DMS 273 (cell line): ENCODE data around the gene TXNDC2.
A peak's percentile ranks its signal among the peaks of the same experiment; 100 is the strongest.

Experiments used
- DNase-seq: peaks from one replicate; lab custom pipeline; 2025; ENCODE audit not compliant: unreplicated experiment; lab: John Stamatoyannopoulos, UW

Gene TXNDC2

DNA sequence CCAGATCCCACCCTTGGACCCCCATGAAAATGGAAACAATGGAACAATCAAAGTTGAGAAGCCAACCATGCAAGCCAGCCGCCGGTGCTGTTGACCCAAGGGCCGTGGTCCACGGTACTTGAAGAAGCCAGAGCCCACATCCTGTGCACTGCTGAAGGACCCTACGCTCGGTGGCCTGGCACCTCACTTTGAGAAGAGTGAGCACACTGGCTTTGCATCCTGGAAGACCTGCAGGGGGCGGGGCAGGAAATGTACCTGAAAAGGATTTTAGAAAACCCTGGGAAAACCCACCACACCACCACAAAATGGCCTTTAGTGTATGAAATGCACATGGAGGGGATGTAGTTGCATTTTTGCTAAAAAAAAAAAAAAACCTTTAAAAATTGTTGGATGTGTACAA, 26.5 kb upstream of the TXNDC2 start:
- DNase-seq = no peak

DNA sequence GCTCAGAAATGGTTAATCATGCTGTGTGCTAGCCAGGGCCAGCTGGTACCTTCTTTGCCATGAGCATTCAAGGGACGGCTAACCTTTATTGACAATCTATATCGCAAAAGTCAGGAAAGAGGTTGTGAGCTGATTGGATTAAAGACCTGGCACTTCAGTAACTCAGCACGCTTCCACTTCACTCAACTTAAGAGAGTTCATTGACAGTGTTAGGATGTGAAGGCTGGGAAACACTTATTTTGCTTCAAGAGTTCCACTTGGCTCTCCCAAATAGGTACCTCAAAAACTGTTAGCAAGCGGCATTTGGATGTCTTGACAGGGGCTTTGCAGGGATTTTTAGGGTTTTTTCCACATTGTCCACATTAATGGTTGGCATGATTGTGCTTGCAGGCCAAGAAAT, 25.1 kb upstream of the TXNDC2 start:
- no peak for DNase-seq

DNA sequence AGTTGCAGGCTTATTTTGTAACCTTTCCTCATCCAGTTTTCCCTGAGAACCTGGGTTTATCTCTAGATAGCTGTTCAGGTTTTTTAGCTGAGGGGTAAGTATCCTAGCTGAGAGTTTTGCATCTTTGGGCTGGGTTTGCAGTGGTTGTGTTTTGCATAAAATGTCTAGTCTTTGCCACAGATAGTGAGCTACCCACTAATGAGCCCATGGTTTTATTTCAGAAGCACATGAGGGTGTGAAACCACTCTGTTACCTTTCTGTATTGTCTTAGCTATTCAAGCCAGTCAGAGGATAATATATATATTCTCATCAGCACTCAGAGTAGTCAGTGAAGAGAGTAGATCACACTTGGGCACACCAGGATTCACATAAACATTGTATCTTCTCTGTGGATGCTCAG, 24.6 kb upstream of the TXNDC2 start:
- DNase-seq = no peak

DNA sequence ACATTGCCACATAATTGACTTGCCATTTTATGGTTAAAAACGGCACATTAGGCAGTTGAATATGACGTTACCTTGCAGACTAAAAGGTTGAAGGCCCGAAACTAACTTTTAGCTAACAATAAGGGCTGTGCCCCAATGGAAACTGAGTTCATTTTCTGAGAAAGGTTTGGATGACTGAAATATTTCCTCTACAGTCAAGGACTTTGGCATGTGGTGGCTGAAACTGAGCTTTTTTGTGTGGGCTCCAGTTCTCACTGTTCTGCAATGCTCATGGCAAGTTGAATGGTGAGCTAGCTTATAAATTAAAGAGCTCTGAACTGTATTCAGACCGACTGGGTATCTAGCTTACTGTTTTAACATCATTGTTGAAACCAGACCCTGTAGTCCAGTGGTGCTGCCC, 23.8 kb upstream of the TXNDC2 start:
- DNase-seq = no peak

DNA sequence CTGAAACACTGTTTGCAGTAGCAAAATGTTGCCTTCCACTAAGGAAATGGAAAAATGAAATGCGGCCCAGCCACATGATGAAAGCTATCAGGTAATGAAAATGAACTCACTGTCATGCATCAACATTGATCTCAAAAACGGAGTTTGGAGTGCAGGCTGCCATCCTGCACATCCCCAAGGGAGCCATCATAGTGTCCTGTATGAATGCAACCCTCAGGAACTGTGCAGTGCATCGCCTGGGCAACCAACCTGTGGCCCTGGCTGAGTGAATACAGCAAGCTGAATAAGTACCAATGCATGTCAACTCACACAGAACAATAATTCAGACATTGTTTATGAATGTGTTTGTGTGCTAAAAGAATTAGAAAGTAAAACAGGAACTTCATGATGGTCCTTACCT, 23.1 kb upstream of the TXNDC2 start:
- DNase-seq = no peak

DNA sequence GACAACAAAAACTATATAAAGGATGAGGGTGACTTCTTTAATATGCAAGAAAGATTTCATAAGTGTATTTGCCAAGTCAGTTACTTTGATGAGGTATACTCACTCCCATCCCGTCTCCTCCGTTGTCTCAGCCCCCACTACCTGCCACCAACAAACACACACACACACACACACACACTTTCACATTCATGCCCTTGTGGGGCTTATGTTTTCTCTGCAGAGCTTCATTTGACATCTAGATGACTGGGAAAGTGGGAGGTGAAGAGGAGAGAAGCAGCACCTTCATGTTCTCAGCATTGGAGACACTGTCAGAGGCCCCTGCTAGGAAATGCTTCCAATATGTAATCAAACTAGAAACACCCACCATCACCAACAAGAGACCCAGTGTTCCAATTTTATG, 22.5 kb upstream of the TXNDC2 start:
- no peak for DNase-seq

DNA sequence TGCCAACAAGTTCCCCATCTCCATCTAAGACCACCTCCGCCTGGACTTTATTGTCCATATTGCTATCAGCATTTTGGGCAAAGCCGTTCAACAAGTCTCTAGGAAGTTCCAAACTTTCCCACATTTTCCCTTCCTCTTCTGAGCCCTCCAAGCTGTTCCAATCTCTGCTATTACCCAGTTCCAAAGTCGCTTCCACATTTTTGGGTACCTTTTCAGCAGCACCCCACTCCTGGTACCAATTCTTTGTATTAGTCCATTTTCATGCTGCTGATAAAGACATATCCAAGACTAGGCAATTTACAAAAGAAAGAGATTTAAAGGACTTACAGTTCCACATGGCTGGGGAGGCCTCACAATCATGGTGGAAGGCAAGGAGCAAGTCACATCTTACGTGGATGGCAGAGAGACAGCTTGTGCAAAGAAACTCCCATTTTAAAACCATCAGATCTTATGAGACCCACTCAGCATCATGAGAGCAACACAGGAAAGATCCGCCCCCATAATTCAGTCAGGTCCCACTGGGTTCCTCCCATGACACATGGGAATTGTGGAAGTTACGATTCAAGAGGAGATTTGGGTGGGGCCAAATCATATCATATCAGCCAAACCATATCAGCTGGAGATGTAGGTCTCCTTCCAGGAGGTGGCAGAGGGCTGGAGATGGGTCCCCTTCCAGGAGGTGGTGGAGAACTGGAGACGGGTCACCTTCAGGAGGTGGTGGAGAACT, 19.8 kb upstream of the TXNDC2 start:
- DNase-seq = no peak

DNA sequence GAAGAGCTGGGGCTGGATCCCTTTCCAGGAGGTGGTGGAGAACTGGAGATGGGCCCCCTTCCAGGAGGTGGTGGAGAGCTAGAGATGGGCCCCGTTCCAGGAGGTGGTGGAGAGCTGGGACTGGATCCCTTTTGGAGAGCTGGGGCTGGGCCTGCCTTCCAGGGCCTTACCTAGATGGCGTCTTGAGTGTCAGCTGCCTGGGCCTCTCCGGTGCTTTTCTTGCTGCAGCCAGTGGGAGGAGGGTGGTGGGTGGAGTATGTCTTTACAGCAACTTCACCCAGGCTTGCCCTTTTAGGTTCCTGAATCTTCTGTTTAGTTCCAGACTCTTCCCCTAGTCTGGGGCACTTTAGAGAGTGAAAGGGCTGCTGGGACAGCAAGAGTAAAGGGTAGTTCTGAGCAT, 19.1 kb upstream of the TXNDC2 start:
- DNase-seq = no peak

DNA sequence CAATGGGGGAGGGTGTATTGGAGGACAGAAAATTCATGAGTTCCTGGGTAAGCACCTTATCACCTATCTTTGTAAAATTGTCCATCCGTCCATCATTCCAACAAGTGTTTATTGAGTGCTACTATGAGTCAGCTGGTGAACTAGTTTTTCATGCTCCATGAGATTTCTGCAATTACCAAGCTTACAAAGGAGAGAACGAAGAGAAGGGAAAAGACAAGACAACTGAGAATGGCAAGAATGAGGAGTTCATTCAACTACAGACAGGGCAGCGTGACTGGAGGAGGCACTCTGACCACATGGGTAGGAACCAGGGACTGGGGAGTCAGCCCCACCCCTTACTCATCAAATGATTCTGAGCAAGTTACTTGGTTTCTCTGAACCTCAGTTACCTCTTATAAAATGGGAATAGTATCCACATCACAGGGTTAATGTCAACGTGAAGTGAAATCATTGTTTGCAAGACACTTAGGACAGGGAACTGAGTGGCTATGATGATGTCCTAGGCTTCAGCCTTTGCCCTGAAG, 18.6 kb upstream of the TXNDC2 start:
- no peak for DNase-seq

DNA sequence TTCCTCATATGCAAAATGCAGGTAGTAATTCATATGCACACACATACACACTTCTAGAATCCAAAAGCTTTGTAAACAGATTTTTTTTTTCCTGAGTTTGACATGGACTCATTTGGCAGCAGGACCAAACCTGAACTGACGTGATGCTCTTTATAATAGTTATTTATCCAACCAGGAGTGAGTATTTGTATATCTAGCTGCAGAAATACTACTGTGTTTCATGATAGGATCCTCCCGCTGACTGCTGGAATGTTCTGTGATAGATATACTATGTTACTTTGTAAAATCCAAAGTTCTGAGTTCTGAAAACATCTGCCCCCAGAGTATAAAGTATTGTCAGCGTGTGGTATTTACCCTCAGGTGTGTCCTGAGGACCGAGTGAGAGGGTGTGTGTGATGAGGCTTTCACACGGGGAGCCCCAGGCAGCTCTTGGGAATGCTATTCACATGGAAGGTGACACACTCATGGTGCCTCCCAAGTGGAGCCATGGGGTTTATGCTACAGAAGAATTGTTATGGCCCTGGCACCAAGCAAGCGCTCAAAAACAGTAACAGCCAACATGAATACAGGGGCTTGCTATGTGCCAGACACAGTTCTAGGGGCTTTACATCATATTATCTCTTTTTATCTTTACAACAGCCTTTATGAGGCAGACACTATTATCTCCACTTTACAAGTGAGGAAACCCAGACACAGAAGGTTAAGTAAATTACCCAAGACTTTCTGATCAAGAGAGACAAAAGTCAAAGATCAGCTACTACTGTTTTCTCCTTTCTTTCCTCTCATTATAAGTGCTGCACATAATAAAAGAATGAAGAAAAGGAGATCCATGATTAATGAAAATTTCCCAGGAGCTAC, 16.7 kb upstream of the TXNDC2 start:
- DNase-seq = no peak

DNA sequence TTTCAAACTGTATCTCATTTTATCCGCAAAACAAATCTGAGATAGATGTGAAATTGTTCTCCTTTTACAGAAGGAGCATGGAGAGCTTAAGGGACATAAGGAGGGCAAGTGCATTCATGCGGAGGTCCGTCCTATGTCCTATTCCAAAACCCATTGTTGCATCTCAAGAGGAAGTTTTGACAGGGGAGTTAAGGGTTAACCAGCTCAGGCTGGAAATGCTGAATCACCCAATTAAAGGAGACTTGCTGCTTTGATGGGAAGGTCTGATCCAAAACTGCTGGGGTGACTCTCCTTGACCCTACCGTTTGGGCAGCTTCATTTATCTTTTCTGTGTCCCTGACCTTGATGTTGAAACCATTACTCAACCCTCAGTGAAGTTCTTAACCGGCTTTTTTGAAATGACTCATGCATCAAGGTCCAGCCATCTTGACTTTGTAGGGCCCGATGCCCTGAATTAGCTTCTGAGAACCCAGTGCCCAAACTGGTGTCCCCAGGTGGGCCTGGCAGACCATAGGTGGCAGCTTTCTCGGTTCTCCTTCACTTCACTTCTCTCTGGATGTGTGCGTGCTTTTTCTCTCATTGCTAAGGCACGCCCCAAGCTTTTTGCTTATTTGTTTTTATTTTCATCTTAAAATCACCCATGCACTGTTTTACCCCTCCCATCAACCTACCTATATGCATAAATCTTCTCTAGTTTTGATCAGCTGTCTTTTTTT, 15.9 kb upstream of the TXNDC2 start:
- DNase-seq = no peak

DNA sequence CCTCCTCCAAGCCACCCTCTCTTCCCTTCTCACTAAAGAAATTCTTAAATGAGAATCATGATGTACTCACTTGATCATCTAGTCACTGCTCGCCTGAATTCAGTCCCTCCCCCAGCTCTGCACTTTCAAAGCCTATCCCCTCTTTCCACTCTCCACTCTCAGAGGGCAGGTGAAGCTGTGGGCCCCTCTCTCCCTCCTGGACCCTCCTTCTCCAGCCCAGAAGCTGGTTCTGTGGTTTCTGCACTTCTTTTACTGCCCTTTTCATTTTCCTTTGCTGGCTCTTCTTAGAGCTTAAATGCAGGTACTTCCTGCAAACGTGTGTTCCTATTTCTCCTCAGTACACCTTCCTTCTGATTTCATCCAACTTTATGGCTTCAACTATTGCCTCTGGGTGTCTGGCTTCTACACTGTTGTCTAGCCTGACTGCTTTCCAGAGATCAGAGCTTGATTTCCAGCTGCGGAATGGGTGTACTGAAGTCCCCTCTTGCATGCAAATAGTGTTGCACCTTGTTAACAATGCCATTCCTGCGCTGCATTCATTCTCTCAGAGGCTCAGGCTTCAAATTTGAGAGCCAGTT, 15.3 kb upstream of the TXNDC2 start:
- no peak for DNase-seq

DNA sequence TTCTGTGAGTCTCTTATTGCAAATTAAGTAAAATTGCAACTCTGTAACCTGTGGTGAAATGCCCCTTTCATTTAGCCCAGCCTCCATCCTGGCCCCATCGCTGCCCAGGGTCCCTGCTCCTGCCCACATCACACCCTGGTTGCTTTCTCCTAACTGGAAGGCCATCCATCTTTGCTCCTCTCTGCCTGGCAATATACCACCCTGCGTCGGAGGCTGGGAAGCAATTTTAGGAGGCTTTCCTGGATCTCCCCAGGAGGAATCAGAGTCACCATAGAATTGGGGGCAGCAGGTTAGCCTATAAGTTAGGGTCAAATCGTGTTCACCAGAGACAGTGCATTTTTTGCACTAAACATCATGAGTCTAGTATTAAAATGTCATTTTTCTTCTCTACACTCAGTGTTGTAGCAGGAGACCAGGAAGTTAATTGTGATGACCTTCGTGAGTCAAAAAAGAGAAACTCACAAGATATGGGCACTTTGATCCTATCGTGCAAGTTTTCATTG, 14.5 kb upstream of the TXNDC2 start:
- no peak for DNase-seq

DNA sequence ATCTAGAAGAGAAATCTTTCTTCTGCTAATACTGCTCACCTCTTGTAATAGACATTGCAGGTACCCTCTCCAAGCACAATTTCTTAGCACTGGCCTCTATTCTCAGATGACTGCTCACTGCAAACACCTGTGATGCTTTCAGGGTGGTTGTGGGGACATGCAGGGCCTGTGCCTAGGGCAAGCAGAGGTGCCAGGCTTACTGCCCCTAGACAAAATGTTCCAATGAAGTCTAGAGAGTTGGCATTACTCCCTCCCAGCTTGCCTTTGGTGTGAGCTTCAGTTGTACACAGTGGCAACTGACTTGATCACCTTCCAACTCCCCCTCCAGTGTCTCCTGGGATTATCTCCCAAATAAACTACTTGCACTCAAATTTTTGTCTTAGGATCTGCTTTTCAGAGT, 12.9 kb upstream of the TXNDC2 start:
- DNase-seq = no peak

DNA sequence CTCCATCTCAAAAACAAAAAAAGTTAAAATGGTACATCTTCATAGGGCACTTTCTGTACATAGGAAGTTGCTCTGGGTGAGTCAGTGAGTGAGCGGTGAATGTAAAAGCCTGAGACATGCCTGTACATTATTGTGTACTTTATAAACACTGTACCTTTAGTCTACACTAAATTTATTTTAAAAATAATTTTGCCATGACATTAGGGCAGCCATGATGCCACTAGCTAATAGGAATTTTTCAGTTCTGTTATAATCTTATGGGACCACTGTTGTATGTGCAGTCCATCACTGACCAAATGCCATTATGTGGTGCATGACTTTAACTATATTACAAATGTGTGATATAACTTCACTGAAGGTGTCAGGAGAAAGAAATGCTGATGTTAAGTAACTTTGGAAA, 11.0 kb upstream of the TXNDC2 start:
- DNase-seq = no peak

DNA sequence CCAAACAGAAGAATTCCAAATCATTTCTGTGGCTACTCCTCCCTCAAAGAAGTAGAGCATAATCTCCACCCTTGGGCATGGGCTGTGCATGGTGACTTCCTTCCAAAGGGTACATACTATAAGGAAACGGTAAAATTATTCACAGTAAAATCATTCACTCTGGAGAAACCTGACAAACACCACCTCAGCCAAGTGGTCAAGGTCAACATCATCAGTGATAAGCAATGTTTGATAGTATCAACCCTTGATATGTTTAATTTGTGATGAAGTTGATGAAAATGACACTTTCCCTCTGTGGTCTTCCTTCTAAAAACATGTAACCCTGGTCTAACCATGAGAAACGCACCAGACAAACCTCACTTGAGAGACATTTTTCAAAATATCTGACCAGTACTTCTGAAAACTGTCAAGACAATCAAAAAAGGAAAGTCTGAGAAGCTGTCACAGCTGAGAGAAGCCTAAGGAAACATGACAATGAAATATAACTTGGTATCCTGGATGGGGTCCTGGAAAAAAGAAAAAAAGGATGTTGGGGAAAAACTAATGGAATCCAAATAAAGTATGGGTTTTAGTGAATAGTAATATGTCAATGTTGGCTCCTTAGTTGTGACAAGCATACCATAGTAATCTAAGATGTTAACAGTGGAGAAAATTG, 9.4 kb upstream of the TXNDC2 start:
- DNase-seq = no peak

DNA sequence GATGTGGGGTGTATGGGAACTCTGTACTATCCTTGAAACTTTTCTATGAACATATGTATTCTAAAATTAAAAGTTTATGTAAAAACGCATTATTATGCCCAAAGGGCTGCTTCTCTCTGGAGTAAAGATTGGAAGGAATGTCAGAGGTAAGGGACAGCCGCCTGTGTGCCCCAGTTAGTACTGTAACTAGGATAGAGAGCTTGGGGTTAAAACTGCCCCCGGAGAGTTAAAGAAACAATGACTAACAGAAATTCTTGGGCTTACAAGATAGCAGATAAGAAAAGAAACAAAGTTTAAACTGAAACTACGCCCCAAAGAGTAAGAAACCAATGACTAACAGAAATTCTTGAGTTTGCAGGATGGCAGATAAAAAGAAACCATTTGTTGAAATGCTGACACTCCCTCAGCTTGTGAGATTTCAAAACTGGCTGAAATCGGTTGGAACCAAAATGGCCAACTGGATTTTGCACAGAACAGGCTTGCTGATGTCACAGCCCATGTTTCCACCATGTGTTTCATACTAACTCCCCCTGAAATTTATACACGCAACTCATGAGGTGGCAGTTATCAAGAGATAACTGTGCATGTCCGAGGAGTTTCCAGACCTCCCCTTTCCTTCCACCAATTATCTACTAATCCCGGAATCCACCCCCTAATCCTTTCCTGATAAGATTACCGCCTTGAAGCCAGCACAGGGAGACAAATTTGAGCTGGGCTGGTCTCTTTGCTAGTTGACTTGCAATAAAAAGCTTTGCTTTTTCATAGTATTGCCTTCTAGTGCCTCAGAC, 8.7 kb upstream of the TXNDC2 start:
- peak; percentile 38 for DNase-seq

DNA sequence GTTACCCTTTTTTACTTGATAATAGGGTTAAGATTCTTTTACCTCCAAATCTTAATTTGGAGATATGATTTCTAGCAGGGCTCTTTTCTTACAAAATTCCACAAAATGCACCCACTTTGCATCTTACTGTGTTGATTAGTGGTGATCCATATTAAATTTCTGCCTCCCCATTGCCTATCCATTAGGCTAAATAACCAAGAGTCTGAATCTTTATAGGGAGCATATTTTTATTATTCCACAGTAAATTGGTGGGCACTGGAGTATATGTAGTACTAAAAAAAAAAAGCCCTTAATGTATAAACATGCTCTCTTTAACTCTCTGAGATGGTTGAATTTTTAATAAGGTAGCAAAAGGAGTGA, 8.1 kb upstream of the TXNDC2 start:
- DNase-seq = no peak

DNA sequence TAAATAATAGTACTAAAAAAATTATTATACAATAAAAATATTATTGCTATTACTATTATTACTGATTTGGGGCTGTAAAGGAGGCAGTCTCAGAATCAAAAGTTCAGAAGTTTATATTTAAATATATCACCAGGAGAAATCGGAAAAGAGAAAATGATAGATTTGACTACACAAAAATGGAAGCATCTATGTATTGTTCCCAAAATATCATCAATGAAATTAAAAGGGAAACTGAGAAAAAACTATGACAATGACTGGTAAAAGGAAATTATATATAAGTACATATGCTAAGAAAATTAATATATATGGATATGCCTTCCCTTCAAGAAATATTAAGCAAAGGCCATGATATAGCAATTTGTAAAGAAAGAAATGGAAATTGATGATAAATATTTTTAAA, 7.7 kb upstream of the TXNDC2 start:
- DNase-seq = no peak

DNA sequence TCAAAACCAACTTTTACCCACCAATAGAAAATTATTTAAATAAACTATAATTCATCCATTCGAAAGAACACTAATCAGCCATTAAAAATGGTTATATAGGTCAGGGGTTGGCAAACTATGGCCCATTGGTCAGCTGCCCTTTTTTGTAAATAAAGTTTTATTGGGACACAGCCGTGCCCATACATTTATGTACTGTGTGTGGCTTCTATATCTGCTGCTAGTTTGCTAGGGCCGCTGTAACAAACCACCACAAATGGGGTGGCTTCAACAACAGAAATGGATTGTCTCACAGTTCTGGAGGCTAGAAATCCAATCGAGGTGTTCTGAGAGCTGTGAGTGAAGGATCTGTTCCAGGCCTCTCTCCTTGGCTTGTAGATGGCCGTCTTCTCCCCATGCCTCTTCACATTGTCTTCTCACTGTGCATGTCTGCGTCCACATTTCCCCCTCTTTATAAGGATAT, 7.0 kb upstream of the TXNDC2 start:
- DNase-seq = no peak
